SW 1271 (cell line): ENCODE results near the gene FUS.
"Not testable (repeated sequence)": the region's sequence is repeated elsewhere in the genome, so short reads cannot be mapped to it uniquely, and the experiment has no call there.

Source experiments
- DNase-seq, 2 experiments: peaks; one replicate each; lab custom pipeline; 2025; lab: John Stamatoyannopoulos, UW

Gene FUS

GRCh38 chr16:31186930-31187807, 7.2 kb downstream of the FUS start:
- no peak for DNase-seq

- no peak for DNase-seq
Measured at GRCh38 chr16:31187808-31188189, 7.9 kb downstream of the FUS start.

DNA sequence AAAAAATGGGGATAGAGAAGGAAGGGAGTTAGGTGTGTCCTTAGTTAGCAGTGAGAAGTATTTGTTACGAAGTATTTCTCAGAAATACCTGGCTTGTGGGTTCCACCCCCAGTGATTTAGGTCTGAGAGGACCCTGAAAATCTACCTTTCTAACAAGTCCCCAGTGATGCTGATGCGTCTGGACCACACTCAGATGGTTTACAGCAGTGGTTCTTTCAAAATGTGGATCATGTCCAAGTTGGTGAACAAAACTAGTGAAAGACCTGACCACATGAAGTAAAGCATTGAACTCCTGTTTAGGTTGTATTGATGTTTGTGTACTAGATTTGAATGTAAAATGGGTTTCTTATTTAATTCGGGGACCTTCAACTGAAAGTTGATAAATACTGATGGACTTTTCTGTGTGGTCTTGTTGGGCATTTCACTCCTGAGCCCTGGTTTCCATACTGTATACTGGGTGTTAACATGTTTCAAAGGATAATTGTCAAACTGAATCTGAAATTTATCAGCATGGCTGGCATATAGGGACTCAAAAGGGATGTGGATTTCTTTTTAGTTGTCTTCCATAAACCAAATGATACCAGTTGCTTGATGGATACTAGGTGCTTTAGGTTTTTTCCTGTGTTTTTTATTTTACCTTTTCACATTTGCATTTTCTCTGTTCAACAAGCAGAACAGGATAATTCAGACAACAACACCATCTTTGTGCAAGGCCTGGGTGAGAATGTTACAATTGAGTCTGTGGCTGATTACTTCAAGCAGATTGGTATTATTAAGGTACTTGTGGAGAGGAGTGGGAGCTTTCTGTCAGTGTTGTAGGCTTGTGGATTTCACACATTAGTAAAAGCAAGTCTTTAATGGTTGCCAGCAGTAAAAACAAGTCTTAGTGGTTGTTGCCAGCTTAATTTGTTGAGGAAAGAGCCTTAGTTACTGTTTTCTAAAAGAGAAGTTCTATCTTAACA, 8.8 kb downstream of the FUS start:
- no peak for DNase-seq

GRCh38 chr16:31189412-31189778, 9.5 kb downstream of the FUS start:
- DNase-seq = no peak

GRCh38 chr16:31190061-31190460, 10.1 kb downstream of the FUS start:
- DNase-seq = no peak

GRCh38 chr16:31190818-31191444, 11.0 kb downstream of the FUS start:
- no peak for DNase-seq

GRCh38 chr16:31191697-31192428, 11.9 kb downstream of the FUS start:
- no peak for DNase-seq

- DNase-seq = no peak
Measured at GRCh38 chr16:31192856-31193642, 13.1 kb downstream of the FUS start.

DNA sequence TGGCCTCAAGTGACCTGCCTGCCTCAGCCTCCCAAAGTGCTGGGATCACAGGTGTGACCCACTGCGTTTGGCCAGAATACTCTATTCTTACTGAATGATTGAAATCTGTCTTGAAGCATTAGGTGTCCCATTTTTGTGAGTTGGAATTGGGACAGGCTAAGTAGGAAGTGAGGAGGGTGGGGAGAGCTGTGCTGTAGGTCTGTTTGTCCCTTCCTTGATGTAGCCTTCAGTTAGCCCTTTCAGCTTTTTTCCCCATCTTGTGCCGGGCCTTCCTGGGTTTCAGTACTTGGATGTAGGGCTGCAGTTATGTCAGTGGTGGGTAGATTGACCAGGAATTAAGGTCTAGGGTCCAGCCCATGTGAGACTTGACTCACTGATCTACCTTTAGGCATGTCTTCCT, 13.9 kb downstream of the FUS start:
- DNase-seq = no peak

- DNase-seq = no peak
Measured at GRCh38 chr16:31194898-31195297, 15.0 kb downstream of the FUS start.

DNA sequence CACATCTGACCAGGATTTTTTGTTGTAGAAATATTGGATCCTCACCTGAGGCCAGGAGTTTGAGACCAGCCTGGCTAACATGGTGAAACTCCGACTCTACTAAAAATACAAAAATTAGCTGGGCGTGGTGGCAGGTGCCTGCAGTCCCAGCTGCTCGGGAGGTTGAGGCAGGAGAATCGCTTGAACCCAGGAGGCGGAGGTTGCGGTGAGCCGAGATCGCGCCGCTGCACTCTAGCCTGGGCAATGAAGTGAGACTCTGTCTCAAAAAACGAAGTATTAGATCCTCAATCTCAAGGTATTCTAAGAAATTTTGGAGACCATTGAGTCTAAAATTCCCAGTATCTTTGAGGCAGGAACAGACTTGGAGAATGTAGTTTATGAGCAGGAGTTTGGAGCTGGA, 15.9 kb downstream of the FUS start:
- DNase-seq = not testable (repeated sequence)

- DNase-seq = no peak
Measured at GRCh38 chr16:31196324-31197088, 16.6 kb downstream of the FUS start.

DNA sequence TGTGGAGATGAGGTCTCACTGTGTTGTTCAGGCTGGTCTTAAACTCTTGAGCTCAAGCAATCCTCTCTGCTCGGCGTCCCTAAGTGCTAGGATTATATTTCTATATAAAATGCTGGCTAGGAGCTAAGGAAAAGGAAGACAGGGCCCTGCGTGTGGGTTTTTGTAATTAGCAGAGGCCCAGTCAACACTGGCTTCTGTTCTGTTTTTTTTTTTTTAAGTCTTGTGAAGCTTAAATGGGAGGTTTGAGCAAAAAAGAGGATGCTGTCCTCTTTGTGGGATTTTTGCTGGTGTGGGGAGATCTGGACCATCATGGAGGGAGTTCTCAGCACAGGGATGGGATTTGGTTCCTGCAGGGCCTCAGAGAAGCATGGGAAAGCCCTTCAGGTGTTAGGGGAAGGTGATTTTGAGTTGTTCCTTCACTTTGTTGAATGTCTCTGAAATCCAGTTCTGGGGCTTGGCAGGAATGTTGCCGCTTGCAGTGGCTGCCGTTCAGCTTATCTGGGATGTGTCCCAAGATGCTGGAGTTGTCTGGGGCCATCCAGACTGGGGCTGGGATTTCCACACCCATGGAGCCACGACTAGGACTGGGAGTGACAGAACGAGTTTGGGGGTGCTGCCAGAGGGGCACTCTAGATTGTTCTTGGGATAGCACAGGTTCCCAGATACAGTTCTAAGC, 18.4 kb downstream of the FUS start:
- no peak for DNase-seq

GRCh38 chr16:31199430-31200041, 19.6 kb downstream of the FUS start:
- no peak for DNase-seq

GRCh38 chr16:31200111-31200510, 20.2 kb downstream of the FUS start:
- not testable (repeated sequence) for DNase-seq

DNA sequence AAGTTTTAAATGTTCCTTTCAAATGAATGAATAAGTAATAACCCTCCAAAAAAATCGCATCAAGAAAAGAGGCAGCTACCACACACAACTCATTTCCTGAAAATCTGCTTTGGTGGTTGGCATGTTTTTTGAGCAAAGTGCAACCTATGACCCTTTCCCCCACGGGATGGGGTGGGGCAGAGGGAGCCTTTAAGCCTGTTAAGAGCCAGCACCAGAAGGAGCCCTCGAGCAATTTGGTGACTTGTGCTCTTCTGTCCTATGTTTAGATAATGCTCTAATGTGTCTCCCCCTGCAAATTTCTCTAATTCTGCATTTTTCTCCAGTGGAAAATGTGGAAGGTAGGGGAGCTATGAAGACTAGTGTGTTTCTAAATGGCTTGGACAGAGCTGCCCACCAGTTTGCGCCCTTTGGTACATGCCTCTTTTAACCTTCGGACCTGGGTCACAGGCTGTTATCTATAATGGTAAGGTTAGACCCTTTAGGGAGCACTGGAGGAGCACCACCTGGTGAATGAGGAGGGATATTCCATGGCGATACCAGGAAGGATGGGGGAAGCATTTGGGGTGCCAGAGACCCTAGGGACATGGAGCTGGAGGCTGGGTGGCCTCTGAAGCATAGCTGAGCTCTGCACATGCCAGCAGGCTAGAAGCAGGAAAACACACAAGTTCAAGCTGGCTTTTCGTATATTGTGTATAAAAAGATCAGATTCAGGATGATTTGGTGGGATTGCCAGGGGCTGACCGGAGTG, 21.1 kb downstream of the FUS start:
- peak in 1 of 2 experiments; percentile 26 for DNase-seq

DNA sequence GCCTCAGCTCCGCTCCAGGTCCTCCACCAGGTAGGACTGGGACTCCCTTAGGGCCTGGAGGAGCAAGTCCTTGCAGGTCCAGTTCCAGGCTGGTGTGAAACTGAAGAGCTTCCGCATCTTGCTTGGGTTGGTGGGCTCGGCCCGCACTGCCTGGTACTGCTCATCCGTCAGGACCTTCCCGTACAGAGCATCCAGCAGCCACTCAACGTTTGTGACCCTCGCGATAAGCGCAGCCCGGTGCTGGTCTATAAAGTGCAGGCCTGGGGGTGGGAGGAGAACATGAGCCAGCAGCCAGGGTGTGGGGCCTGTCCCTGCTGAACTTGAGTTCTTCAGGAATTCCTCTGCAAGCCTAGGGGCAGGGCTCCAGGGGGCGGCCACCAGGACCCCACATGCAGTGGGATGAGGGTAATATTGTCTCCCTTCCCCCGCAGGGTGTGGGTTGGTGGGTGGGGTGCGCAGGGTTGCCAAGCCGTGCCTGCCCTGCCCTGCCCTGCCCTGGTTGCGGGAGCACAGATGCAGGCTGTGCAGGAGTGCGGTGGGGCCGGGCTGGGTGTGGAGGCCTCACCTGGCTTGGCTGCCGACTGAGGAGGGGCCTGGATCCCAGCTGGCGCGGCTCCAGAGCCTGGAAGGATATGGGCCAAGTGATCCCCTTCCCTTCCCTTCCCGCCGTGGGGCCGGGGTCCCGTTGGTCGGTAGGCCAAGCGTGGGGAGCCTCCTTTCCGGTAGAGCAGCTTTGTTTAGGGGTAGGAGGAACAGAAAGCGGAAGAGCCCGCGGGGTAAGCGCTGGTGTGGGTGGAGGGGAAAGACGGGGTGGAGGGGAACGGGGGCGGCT, 21.9 kb downstream of the FUS start:
- DNase-seq = no peak
